HG02763 (cell line): ENCODE results near the gene SLC7A5.
"Not testable (repeated sequence)": the region's sequence is repeated elsewhere in the genome, so short reads cannot be mapped to it uniquely, and the experiment has no call there.

Source experiments
- ATAC-seq: cut with Tn5 transposase; IDR thresholded peaks from one replicate; pipeline ENCODE4 v1.9.1; 2021; ENCODE audit warnings: mild to moderate bottlenecking, moderate library complexity; ENCODE audit not compliant: unreplicated experiment

Gene SLC7A5

GRCh38 chr16:87802670-87803069, 66.6 kb downstream of the SLC7A5 start:
- ATAC-seq, result no peak

- ATAC-seq, result no peak
These were observed 67.5 kb downstream of the SLC7A5 start for GRCh38 chr16:87801679-87802259.

GRCh38 chr16:87800497-87800896, 68.8 kb downstream of the SLC7A5 start:
- no peak for ATAC-seq

- no peak for ATAC-seq
These were observed 74.0 kb downstream of the SLC7A5 start for GRCh38 chr16:87795336-87795735.

- ATAC-seq, result no peak
These were observed 74.7 kb downstream of the SLC7A5 start for GRCh38 chr16:87794485-87795078.

- ATAC-seq, result no peak
These were observed 77.1 kb downstream of the SLC7A5 start for GRCh38 chr16:87792205-87792565.

GRCh38 chr16:87791295-87792204, 77.8 kb downstream of the SLC7A5 start:
- ATAC-seq, result no peak

- no peak for ATAC-seq
These were observed 78.8 kb downstream of the SLC7A5 start for GRCh38 chr16:87790292-87791100.

- no peak for ATAC-seq
These were observed 79.6 kb downstream of the SLC7A5 start for GRCh38 chr16:87789437-87790291.

GRCh38 chr16:87788730-87789436, 80.4 kb downstream of the SLC7A5 start:
- not testable (repeated sequence) for ATAC-seq

GRCh38 chr16:87787451-87788091, 81.7 kb downstream of the SLC7A5 start:
- ATAC-seq, result not testable (repeated sequence)

- no peak for ATAC-seq
These were observed 84.5 kb downstream of the SLC7A5 start for GRCh38 chr16:87784812-87785211.

- no peak for ATAC-seq
These were observed 87.3 kb downstream of the SLC7A5 start for GRCh38 chr16:87782033-87782432.

GRCh38 chr16:87780385-87780989, 88.8 kb downstream of the SLC7A5 start:
- no peak for ATAC-seq
